Activated T-cell treated with anti-CD3 and anti-CD28 coated beads for 24 hours (primary cell): ENCODE results near the gene PABPN1.
A peak's percentile ranks its signal among the peaks of the same experiment; 100 is the strongest.
"Not testable (repeated sequence)": the region's sequence is repeated elsewhere in the genome, so short reads cannot be mapped to it uniquely, and the experiment has no call there.

Experiments
- DNase-seq: peaks from one replicate; pipeline ENCODE4 v3.0.0-alpha.2; 2020; ENCODE audit warnings: low read depth

Gene PABPN1, protein sequence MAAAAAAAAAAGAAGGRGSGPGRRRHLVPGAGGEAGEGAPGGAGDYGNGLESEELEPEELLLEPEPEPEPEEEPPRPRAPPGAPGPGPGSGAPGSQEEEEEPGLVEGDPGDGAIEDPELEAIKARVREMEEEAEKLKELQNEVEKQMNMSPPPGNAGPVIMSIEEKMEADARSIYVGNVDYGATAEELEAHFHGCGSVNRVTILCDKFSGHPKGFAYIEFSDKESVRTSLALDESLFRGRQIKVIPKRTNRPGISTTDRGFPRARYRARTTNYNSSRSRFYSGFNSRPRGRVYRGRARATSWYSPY

DNA sequence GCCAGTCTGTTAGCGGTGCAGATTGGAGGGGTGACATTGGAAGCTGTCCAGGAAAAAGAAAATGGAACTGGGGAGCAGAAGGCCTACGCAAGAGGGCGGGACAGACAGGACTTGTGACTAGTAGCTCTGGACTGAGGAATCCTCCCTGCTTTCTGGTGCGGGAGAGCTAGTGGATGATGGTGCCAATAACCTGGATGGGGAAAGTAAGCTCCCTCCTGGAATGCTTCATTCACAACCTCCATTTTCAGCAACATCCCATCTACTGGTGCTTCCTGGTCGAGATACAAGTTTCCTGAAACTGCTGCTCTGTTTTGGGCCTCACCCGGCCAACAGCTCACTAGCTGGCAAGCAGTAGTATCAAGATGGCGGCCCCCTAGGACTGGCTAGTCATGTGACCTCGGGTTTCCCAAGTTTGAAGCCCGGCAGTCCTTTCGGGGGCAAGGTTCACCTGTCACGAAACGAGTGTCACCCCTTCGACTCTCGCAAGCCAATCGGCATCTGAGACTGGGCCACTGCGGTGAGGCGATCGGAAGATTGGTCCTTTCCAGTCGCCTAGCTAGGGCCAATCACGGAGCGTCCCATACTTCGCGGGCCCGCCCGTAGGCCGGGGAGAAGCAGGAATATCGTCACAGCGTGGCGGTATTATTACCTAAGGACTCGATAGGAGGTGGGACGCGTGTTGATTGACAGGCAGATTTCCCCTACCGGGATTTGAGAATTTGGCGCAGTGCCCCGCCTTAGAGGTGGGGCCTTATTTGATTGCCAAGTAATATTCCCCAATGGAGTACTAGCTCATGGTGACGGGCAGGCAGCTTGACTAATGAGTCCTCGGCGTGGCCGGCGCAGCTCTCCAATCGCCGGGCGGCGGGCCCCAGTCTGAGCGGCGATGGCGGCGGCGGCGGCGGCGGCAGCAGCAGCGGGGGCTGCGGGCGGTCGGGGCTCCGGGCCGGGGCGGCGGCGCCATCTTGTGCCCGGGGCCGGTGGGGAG lies at the start of gene PABPN1:
TSS of gene PABPN1 (plus strand) at position 874 of the 988 bp plus-strand sequence. CDS start at position 887, 13 bp downstream.
- DNase-seq, result peak; percentile 96

DNA sequence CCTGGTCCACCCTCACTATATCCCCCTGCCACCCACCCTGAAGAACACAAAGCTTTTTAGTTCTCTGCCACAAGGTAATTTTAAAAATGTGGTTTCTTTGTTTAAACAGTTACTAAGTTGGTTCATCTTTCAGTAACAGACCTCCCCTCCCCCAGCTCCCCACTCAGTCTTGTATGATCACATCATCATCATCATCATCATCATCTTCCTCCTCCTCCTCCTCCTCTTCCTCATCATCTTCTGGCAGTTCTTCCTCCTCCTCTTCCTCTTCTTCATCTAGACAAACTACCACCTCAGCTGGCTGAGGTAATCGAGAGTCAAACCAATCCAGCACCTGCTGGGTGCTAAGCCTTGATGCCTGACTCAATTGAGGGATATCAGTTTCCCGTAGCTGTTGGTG lies 45.8 kb upstream of the PABPN1 start:
- no peak for DNase-seq

DNA sequence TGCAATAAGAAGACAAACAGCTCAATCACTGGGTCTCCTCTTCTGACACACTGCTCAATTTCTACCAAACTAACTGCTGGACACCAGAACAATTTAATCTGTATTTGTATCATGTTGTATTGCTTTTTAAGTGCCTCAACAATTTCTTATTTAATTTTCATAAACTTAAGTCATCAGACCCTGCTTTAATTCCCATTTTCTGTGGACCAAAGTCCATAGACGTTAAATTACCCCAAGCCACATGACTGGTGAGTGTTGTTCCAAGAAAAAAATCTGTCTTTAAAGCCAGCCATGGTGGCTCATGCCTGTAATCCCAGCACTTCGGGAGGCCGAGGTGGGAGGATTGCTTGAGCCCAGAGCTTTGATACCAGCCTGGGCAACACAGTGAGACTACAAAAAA lies 44.1 kb upstream of the PABPN1 start:
- no peak for DNase-seq

DNA sequence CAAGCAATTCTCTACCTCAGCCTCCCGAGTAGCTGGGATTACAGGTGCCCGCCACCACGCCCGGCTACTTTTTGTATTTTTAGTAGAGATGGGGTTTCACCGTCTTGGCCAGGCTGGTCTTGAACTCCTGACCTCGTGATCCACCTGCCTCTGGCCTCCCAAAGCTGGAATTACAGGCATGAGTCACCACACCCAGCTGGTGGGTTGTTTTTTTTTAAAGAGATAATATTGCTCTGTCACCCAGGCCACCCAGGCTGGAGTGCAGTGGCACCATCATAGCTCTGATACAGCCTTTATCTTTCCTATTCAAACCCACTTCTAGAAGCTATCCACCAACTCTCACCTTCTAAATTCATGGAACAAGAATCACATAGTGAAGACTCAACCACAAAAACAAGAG lies 43.3 kb upstream of the PABPN1 start:
- not testable (repeated sequence) for DNase-seq

DNA sequence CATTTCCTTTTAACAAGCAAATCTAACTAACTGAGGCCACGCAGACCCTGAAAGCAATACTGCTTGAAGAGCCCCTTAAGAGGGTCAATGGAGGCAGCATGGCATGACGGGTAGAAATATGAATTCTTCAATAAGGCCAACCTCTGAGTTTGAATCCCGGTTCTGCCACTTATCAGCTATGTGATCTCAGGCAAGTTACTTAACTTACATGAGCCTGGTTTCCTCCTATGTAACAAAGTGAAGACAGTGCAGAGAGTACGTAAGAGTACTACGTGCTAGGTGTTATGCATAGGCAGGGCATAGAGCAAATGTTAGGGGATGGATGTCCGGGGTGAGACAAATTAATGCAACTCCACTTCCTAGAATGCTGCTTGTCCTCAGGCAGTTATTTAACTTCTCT lies 40.0 kb upstream of the PABPN1 start:
- no peak for DNase-seq

DNA sequence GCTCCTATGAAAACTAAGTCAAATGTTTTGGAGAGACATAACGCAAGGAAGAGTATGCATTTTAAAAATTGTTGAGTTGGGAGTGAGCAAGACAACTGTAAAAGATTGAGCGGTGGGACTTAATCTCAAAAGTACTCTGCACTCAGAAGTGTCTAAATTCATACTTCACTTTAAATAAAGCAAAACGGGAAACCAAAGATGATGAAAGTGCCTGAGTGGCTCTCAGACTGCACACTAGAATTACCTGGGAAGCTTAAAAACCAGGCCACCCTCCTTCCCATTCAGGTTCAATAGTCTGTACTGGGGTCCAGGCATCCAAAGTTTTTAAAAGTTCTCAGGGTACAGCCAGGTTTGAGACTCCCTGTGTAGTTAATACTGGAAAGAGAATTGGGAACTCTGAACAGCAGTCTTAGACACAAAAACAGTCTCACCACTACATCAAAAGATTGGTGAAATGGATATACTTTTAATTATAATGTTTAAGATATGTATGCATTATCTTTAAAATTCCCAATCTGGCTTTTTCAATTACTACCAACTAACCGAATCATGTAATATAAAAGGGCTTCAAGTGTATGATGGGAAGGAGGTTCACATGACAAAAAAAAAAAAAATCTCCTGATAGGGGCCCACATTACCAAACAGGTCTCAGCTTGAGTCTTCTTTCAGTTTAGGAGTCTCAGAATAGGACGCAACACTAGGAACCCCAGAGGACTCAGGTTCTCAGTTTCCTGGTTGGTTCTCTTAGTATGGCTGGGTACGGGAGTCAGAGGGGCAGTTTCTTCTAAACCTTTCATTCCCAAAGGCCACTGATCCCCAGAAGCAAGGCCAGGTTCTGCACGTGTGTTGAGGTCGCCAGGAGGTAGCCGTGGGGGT lies 36.4 kb upstream of the PABPN1 start:
- DNase-seq, result peak; percentile 20

DNA sequence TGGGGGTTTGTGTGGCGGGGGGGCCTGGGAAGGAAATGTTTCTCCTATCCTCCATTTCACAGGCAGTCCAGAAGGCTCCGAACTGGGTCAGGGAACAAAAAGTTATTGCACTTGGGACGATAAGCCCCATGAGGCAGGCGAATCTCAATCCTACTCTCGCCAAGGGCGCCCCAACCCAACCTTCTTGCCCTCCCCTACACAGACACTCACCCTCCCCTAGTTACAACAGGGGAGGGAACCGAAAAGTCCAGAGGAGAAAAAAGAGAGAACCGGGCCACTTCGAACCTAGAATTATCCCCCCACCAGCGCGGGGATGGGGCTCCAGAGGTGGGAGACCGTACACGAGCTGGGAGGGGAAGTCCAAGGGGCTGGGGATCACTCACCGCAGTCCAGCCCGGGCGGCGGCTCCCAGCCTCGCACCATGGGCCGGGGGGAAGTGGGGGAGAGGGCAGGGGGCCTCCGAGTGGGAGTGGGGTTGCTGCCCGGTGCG lies 35.7 kb upstream of the PABPN1 start:
- DNase-seq, result no peak

DNA sequence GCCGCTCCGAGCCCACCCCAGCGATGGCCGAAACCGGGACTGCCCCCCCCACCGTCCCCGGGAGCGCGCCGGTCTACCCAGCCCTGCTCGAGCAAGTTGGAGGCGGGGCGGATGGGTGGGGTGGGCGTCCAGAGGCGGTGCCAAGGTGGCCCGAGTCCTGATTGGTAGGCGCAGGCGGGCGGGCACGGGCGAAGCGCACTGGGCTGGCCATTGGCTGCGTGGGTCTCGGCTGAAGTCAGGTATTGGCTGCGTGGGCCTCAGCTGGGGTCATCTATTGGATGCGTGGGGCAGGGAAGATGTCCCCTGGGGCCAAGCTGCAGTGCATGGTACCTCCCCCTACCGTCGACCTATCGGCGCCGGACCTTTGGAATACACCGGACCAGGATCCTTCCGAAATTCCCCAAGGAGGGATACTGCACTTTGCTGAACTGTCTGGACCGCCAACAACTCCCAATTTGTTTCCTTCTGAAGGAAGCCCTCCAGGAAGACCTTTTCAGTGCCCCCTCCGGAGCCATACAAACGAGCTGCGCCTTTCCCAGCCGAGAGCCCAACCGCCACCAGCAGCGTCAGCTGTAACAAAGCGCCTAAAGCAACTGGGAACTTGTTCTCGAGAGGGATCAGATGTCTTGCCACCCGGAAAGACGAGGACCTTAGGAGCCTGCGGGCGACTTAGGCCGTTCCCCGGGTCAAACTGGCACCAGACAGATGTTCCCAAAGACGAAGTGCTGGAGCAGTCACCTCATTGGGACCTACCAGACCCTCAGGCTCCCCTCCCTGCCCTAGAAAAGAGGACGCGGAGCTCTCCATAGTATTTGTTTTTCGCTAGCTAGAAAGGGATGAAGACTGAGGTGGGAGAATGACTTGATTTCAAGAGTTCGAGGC lies 35.0 kb upstream of the PABPN1 start, which contains the start of gene HOMEZ:
TSS of gene HOMEZ (minus strand) at position 113 of the 882 bp plus-strand sequence. CDS start 180 bp downstream, outside the sequence.
- peak; percentile 98 for DNase-seq

DNA sequence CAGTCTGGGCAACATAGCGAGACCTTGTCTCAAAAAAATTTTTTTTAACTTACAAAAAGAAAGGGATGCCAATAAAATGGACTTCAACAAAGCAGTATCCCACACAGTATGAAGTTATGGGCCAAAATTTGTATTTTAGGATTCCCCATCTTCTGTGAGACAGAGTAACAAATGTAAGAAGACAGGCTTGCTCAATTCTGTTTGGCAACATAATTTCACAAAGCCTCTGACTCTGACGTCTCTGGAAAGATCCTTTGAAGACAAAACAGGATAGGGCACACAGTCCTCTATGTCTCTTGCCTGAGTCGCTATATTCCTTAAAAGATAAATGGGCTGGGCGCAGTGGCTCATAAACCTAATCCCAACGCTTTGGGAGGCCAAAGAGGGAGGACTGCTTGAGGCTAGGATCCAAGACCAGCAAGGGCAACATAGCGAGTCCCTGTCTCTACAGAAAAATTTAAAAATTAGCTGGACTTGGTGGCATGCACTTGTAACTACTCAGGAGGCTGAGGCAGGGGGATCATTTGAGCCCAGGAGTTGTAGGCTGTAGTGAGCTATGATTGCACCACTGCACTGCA lies 34.3 kb upstream of the PABPN1 start:
- no peak for DNase-seq

DNA sequence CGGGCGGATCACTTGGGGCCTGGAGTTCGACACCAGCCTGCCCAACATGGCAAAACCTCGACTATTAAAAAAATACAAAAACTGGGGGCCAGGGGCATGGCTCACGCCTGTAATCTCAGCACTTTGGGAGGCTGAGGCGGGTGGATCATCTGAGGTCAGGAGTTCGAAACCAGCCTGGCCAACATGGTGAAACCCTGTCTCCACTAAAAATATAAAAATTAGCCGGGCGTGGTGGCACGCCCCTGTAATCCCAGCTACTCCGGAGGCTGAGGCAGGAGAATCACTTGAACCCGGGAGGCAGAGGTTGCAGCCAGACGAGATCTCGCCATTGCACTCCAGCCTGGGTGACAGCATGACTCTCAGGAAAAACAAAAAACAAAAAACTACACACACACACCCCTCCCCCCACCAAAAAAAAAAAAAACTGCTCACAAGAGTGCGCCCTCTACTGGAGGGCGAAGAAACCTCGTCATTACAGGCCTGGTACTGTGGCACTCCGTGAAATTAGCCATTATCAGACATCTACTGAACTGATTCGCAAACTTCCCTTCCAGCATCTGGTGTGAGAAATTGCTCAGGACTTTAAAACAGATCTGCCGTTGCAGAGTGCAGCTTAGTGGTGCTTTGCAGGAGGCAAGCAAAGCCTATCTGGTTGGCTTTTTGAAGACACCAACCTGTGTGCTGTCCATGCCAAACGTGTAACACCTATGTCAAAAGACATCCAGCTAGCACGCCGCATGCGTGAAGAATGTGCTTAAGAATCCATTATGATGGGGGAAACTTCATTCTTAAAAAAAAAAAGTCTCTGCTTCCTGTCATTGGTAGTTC lies 26.3 kb upstream of the PABPN1 start:
- peak; percentile 26 for DNase-seq

DNA sequence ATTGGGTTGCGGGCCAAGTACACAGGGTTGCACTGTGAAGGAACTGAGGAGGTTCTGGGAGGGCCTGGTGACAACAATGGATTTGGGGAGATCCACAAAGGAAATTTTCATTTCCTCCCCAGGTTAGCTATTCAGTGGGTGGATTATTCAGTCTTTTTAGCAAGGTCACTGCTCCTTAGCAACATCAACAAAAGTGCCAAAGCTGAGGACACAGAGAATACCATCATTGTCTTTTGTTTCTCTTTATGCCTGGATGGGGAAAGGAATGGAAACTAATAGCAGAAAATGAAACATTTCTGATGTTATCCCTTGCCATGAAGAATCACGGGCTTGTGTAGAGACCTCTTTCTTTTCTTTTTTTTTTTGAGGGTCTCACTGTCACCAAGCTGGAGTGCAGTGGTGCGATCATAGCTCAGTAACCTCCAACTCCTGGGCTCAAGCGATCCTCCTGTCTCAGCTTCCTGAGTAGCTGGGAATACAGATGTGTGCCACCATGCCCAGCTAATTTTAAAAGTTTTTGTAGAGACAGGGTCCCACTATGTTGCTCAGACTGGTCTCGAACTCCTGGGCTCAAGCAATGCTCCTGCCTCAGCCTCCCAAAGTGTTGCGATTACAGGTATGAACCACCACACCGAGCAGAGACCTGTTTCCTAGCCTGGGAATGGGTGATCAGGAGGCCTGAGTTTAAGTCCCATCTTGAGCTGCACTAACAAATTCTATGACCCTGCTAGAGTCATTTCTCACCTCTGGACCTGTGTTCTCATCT lies 25.1 kb upstream of the PABPN1 start:
- no peak for DNase-seq

DNA sequence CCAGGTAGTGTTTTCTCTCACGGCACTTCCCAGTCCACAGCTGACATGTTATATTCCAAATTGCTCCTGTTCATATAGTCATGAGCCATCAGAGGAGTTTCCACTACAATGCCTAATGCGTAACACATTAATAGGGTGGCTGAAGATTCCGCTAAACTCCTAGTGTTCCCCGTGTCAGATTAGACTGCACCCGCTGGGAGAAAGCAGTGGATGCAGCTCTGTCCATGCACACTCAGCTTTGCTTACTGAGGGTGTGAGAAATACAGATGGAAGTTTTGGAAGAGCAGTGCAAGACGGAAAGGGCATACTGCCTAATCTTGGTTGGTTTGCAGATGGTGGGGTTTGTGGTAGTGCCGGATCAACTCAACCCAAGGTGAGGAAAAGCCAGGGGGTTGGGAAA lies 24.2 kb upstream of the PABPN1 start:
- DNase-seq, result no peak

DNA sequence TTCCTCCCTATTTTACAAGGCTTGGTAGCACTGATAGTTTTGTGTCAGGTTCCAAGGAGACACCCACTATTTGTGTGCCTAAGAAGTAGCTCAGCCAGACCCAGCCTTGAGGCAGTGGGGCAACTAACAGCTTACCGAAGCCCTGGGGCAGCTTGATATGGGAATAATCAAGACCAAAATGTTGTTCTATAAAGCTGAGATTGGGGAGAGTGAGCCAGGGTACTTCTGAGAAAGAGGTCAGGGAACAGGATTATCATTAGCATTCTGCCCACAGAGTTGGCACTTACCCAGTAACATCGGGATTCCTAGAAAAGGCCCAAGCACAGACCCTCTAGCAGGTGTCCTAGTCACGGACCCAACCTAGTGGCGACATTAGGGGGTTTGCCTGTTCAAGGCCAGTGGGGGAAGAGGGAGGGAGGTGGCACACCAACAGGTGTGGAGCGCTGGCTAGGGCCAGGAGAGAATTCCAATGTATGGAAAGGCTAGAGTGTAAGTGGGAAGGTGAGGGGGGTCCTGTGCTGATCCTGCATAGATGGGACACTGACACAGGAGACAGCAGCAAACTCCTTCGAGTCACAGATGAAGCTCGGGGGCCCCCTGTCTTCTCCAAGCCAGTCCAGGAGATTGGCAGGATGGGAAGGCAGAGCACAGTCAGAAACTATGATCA lies 23.5 kb upstream of the PABPN1 start:
- DNase-seq, result no peak

DNA sequence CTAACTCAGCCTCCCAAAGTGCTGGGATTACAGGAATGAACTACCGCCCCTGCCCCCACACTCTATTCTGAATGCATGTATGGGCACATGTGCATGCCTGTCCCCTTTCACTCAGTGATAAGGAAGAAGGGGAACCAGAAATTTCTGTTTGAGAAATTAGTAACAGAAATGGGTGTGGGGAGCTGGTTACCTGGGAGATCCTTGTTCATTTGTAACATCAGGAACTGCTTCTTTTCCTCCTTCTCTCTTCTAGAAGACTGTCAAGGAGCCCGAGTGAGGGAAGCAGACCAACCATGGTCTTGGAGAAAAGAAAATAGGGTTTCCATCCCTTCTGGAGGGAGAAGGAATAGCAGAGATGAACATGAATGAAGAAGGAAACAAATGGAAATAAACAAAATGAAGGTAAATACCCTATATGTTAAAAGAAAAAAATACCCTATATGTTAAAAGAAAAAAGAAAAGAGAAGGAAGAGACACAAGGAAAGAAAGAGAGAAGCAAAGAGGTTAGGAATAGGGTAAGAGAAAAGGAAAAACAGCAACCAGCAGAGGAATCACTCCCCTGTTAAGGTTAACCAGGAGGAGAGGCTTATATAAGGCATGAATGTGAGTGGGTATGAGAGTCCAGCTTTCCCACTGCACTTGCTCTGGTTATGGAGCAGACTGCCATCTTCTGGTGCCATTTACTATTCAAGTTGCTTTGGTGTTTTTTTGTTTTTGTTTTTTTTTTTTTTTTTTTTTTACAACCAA lies 21.9 kb upstream of the PABPN1 start:
- DNase-seq, result no peak

DNA sequence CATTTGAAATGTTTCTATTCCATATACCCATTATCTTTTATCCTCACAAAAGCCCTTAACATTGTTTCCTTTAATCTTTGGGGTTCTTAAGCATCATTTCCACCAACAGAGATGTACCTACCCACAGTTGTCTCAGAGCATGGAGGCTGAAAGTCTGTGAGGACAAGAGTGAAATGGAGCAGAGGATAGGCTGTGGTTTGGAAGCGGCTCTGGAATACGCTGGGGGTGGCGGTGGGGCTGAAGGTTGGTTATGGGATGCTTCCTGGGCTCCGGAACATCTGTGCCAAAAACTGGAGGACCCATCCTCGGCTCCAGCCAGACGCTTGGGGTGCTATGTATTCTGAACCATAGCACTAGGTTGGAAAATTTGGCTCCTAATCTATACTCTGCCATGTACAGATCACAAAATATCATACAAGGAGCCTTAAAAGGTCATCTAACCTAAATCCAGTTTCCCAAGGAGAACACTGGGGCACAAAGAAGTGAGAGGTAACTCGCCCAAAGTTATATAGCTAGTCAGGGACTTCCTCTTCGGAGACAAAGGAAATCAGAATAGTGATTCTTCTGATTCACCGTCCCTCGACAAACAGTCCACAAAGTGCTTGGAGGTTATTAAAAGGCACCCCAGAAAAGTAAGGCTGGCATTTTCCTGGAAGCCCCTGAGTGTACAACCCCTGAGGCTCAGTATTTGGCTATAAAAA lies 21.1 kb upstream of the PABPN1 start:
- DNase-seq, result no peak

DNA sequence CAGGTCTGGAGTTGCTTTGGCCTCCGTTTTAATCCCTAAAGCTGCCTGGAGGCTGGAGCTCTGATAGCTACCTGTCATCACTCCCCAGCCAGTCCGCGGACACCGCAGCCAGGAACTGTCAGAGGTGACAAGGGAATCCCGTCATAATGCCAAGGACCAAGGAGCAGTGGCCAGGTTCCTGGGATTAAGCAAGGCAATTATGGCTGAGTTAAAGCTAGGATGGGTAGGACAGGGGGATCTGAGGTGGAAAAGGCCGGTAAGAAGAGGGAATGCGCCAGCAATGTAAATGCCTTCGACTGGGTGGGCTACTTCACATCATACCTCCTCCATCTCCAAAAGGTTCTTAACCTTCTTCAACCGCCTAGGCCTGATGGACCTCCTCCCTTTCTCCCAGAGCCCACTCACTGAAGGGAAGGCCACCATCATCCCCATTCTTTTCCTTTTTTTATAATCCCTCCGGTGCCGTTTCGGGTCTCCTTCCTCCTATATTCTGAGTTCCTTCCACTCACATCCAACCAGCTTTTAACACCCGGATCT lies 20.5 kb upstream of the PABPN1 start:
- DNase-seq, result no peak
